Measurements from ENCODE around the gene SATB1.
A peak's percentile ranks its signal among the peaks of the same experiment; 100 is the strongest.
"Not testable (repeated sequence)": the region's sequence is repeated elsewhere in the genome, so short reads cannot be mapped to it uniquely, and the experiment has no call there.

SATB1 gene

GRCh38 chr3:18424729-18425640 is at the start of gene SATB1:
Gene SATB1, minus strand, starts transcription at chr3:18425339. Its CDS starts 4,372 bp downstream, at chr3:18420967.
- DNase-seq (ENCODE audit: low read depth): peak; percentile 35

GRCh38 chr3:18474202-18474601 is 49.1 kb upstream of the SATB1 start:
- DNase-seq (ENCODE audit: low read depth): no peak

GRCh38 chr3:18469775-18470174 is 44.6 kb upstream of the SATB1 start:
- DNase-seq (ENCODE audit: low read depth): no peak

- DNase-seq (ENCODE audit: low read depth): no peak
These were observed 41.0 kb upstream of the SATB1 start for GRCh38 chr3:18466136-18466535.

- no peak for DNase-seq (ENCODE audit: low read depth)
These were observed 29.6 kb upstream of the SATB1 start for GRCh38 chr3:18454766-18455165.

- DNase-seq (ENCODE audit: low read depth): not testable (repeated sequence)
These were observed 24.5 kb upstream of the SATB1 start for GRCh38 chr3:18449618-18450017.

- DNase-seq (ENCODE audit: low read depth): no peak
These were observed 22.6 kb upstream of the SATB1 start for GRCh38 chr3:18447720-18448119.

GRCh38 chr3:18446149-18446825 is 21.1 kb upstream of the SATB1 start:
- DNase-seq (ENCODE audit: low read depth): no peak

GRCh38 chr3:18445401-18446148 is 20.4 kb upstream of the SATB1 start:
- DNase-seq (ENCODE audit: low read depth): peak; percentile 51

GRCh38 chr3:18444595-18445400 is 19.7 kb upstream of the SATB1 start:
- peak; percentile 45 for DNase-seq (ENCODE audit: low read depth)

GRCh38 chr3:18443665-18444594 is 18.8 kb upstream of the SATB1 start:
- peak; percentile 19 for DNase-seq (ENCODE audit: low read depth)

GRCh38 chr3:18442756-18443664 is 17.9 kb upstream of the SATB1 start:
- no peak for DNase-seq (ENCODE audit: low read depth)

GRCh38 chr3:18441551-18441950 is 16.4 kb upstream of the SATB1 start:
- DNase-seq (ENCODE audit: low read depth): no peak

GRCh38 chr3:18440066-18440722 is 15.1 kb upstream of the SATB1 start:
- DNase-seq (ENCODE audit: low read depth): no peak

- no peak for DNase-seq (ENCODE audit: low read depth)
These were observed 14.1 kb upstream of the SATB1 start for GRCh38 chr3:18439281-18439680.

- DNase-seq (ENCODE audit: low read depth): peak; percentile 12
These were observed 13.4 kb upstream of the SATB1 start for GRCh38 chr3:18438586-18438985.

- DNase-seq (ENCODE audit: low read depth): no peak
These were observed 11.1 kb upstream of the SATB1 start for GRCh38 chr3:18436213-18436612.

- no peak for DNase-seq (ENCODE audit: low read depth)
These were observed 9.6 kb upstream of the SATB1 start for GRCh38 chr3:18434711-18435110.

GRCh38 chr3:18432752-18433151 is 7.6 kb upstream of the SATB1 start:
- DNase-seq (ENCODE audit: low read depth): no peak
